ENCODE data around the gene SLC35A5. TPM values are rescaled to one million over a fixed set of nuclear protein-coding genes. Genes with fewer than 3 reads are reported as not detected.
"Not testable (repeated sequence)": the region's sequence is repeated elsewhere in the genome, so short reads cannot be mapped to it uniquely, and the experiment has no call there.

The SLC35A5 gene
- total RNA-seq = 10 to 100 TPM; 21.9 to 43.4 (median 41.9) TPM

DNA sequence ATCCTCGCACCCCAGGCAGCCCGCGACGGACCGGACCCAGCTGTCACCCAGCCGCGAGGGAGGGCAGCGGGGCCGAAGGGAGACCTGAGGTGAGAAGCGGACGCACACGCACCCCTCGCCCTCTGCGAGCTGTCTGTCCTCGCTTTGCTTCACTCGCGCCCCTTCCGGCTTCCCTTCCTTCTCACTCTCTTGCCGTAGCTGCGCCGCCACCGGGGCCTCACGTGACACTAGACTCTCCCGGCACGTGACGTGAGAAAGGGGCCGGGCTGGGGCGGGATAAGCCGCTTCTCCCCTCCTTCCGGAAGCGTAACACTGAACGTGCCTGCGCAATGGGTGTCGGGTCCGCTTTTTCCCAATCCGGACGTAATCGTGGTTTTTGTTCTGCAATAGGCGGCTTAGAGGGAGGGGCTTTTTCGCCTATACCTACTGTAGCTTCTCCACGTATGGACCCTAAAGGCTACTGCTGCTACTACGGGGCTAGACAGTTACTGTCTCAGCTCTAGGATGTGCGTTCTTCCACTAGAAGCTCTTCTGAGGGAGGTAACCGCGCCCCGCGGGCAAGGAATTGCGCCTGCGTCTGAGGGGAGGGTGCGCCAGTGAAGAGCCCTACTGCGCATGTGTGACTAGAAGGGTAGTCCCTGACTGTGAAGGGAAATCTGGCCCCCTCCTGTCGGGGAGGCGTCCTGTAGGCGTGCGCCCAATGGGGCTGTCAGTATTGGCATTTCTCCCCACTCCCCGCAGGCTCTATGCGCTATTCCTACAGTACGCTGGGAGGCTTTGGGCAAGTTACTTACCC is at the start of gene SLC35A5, which contains the start of gene ATG3:
Gene SLC35A5 (plus strand): TSS at position 312 of the 796 bp plus-strand sequence. CDS start 1,359 bp downstream, outside the sequence.
Gene ATG3 (minus strand): TSS at position 229 of the 796 bp plus-strand sequence. CDS start 434 bp downstream, outside the sequence.
- ATAC-seq (ENCODE audit: low FRiP score) (peak; percentile 97), DNase-seq (ENCODE audit: low spot score) (peak; percentile 99)
- TF ChIP-seq, protein P1, sequence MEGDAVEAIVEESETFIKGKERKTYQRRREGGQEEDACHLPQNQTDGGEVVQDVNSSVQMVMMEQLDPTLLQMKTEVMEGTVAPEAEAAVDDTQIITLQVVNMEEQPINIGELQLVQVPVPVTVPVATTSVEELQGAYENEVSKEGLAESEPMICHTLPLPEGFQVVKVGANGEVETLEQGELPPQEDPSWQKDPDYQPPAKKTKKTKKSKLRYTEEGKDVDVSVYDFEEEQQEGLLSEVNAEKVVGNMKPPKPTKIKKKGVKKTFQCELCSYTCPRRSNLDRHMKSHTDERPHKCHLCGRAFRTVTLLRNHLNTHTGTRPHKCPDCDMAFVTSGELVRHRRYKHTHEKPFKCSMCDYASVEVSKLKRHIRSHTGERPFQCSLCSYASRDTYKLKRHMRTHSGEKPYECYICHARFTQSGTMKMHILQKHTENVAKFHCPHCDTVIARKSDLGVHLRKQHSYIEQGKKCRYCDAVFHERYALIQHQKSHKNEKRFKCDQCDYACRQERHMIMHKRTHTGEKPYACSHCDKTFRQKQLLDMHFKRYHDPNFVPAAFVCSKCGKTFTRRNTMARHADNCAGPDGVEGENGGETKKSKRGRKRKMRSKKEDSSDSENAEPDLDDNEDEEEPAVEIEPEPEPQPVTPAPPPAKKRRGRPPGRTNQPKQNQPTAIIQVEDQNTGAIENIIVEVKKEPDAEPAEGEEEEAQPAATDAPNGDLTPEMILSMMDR (IDR thresholded peaks at IDR 0.05) = no peak

DNA sequence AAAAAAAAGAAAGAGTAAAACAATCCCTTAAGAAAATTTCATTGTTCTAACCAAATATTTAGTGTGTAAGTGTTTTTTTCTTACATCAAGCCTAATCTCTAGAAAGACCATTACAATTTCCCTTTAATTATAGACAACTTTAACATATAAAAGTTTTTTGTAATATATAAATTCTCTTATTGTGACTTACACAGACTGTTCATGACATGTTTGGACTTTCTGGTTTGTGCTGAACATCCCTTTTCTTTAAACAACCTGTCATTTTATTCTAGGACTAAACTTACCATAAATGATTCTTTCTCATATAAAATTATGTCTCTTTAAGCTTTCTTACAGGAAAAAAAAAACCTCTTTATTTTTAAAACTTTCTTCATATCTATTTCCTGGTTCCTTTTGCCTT is 49.5 kb upstream of the SLC35A5 start:
- DNase-seq (ENCODE audit: low spot score) (no peak), ATAC-seq (ENCODE audit: low FRiP score) (no peak)
- TF ChIP-seq, protein P1 (IDR thresholded peaks at IDR 0.05) = no peak

DNA sequence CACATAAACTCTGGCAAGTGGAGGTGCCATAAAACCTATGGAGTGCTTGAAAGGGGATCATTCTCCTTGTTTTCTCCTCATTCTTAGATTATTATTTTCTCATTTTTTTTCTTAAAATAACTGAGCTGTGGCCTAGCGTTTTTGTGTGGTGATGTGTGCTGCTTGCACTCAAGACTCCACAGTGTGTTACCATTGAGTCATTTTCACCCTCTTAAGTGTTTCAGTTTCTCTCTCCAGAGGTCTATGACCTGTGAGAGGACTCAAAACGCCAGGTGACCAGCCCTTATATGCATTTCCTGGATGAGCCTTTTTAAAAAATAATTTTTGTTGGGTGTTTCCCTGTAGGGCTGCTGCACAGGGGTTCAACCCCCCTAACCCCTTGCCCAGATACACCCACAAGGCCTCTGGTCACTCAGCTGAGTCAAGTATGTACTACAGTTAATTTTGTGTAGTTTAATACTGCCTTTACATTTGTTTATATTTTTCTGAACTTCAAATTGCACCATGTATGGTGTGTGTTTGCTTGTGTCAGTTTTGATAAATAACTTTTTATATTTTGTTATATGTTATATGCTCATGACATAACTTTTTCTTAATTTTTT is 47.2 kb upstream of the SLC35A5 start:
- no peak for ATAC-seq (ENCODE audit: low FRiP score)
- TF ChIP-seq, protein P1 (IDR thresholded peaks at IDR 0.05) = no peak
- DNase-seq (ENCODE audit: low spot score) = no peak

GRCh38 chr3:112518970-112519369 is 42.9 kb upstream of the SLC35A5 start:
- ATAC-seq (ENCODE audit: low FRiP score) = peak; percentile 41
- not testable (repeated sequence) for DNase-seq (ENCODE audit: low spot score)

- DNase-seq (ENCODE audit: low spot score) (no peak), ATAC-seq (ENCODE audit: low FRiP score) (peak; percentile 83)
- TF ChIP-seq, protein P1 (IDR thresholded peaks at IDR 0.05) = peak in 1 of 3 donors; percentile 49
These were observed 42.3 kb upstream of the SLC35A5 start for GRCh38 chr3:112519424-112520001.

DNA sequence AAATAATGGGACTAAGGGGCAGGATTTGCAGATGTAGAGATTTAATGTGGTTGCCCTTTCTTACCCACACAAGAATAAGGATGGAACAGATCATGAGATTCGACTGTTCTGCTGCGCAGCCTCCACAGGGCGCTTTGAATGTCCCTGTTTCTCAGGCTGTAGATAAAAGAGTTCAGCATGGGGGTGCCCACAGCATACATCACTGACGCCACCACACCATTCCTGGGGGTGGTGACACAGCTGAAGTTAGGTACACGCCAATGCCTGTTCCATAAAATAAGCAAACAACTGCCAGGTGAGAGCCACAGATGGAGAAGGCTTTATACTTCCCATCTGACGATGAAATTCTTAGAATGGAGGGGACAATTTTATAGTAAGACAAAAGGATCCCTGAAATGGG is 37.7 kb upstream of the SLC35A5 start:
- DNase-seq (ENCODE audit: low spot score); ATAC-seq (ENCODE audit: low FRiP score): not testable (repeated sequence)

GRCh38 chr3:112530573-112530972 is 31.3 kb upstream of the SLC35A5 start:
- no peak for DNase-seq (ENCODE audit: low spot score)
- TF ChIP-seq, protein P1 (IDR thresholded peaks at IDR 0.05) = no peak
- no peak for ATAC-seq (ENCODE audit: low FRiP score)
